Measurements from ENCODE around the gene EIF2S1.

DNA sequence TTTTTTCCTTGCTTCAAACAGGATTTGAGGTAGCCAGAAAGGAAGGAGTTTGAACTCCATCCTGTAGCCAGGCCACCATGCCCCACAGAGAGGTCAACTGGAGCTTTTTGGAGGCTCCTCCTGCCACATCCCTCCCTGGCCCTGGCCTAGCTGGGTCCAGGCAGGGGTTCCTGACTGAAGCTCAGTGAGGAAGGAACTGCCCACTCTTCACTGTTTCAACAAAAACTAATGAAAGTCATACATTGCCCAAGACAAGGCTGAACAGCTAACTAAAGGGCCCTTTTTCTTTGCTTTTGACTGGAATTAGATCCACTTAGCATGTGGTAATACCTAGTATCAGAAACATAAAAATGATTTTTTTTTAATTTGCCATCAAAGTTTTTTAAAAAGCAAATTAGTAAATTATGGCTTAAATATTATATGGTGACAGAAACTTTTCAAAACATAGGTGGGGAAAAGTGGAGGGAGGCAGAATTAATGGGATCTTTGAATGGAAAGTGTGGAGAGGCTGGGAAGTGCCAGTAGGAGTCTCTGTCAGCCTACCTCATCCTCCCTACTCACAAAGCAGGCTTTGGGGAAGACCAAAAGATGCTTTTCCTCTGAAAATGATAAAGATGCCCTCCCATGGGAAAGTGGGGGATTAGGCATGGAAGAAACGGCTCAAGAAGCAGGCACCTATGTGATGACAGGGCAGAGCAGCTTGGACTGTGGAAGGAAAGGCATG, 29.8 kb downstream of the EIF2S1 start:
- TF ChIP-seq CTCF (IDR thresholded peaks at IDR 0.05) (no peak), POLR2A (IDR thresholded peaks at IDR 0.05) (no peak)
